ENCODE data around the gene VCL. TPM values are rescaled to one million over a fixed set of nuclear protein-coding genes. Genes with fewer than 3 reads are reported as not detected.
"Not testable (repeated sequence)": the region's sequence is repeated elsewhere in the genome, so short reads cannot be mapped to it uniquely, and the experiment has no call there.

The VCL gene
- total and polyA plus RNA-seq, 2 donors (not counting 1 experiment from before 2014, with no cell fraction given): 161 to 316 TPM

DNA sequence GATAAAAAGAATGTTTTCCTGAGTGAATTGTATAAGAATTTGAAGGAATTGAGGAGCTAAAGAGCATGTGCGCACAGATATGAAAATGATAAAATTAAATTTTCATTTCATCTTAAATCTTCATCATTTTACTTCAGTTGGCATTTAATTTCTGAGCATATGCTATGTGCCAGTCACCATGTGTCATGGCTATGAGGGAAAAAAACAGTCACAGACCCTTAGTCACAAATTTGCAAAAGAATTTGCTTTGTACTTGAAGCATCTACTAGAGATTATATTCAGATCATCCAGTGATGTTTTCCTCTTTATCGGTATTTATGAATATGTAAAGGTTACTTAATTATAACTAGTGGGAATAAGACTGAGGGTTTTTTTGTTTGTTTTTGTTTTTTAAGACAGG, 29.8 kb downstream of the VCL start:
- Histone ChIP-seq H4K20me1 (ENCODE audit: control insufficient read depth, extremely low read depth, insufficient read depth, low read length) (peaks cover 6% of the 10 kb centered on the region), H3K79me2 (ENCODE audit: control insufficient read depth, insufficient read depth, low read length) (peaks cover 86% of the 10 kb centered on the region), H3K9ac (ENCODE audit: insufficient read depth, low read length) (no peak overlapping the region), H3K4me2 (ENCODE audit: extremely low read depth, insufficient read depth, low read length) (no peak overlapping the region), H3K27ac (ENCODE audit: insufficient read depth, low read length) (no peak overlapping the region), H3K4me3 (replicated peaks in 1 of 4; ENCODE audit: control extremely low read depth in 1 of 4, insufficient read depth in 1 of 4, low read depth in 3 of 4, low read length in 4 of 4) (no peak overlapping the region), H3K27me3 (ENCODE audit: control insufficient read depth, insufficient read depth, low read length) (no peaks in the 10 kb centered on the region), H3K4me1 (ENCODE audit: control insufficient read depth, extremely low read depth, insufficient read depth, low read length) (peaks cover 30% of the 10 kb centered on the region), H3K9me3 (ENCODE audit: control insufficient read depth, insufficient read depth, low read depth, low read length) (no peaks in the 10 kb centered on the region), H3K36me3 (ENCODE audit: control insufficient read depth, insufficient read depth, low read length) (peaks cover 1% of the 10 kb centered on the region), H2AFZ (ENCODE audit: low read length) (no peak overlapping the region)
- DNase-seq (ENCODE audit: low read depth in 2 of 2): peak in 1 of 2 donors; percentile 44
- TF ChIP-seq, protein P1, sequence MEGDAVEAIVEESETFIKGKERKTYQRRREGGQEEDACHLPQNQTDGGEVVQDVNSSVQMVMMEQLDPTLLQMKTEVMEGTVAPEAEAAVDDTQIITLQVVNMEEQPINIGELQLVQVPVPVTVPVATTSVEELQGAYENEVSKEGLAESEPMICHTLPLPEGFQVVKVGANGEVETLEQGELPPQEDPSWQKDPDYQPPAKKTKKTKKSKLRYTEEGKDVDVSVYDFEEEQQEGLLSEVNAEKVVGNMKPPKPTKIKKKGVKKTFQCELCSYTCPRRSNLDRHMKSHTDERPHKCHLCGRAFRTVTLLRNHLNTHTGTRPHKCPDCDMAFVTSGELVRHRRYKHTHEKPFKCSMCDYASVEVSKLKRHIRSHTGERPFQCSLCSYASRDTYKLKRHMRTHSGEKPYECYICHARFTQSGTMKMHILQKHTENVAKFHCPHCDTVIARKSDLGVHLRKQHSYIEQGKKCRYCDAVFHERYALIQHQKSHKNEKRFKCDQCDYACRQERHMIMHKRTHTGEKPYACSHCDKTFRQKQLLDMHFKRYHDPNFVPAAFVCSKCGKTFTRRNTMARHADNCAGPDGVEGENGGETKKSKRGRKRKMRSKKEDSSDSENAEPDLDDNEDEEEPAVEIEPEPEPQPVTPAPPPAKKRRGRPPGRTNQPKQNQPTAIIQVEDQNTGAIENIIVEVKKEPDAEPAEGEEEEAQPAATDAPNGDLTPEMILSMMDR (conservative IDR thresholded peaks at IDR 0.05 in 1 of 2, IDR thresholded peaks at IDR 0.05 in 1 of 2; ENCODE audit: low read depth in 1 of 2, low read length in 2 of 2): no peak
- TF ChIP-seq EZH2 (IDR thresholded peaks at IDR 0.05; ENCODE audit: low read length, missing control alignments): no peak

DNA sequence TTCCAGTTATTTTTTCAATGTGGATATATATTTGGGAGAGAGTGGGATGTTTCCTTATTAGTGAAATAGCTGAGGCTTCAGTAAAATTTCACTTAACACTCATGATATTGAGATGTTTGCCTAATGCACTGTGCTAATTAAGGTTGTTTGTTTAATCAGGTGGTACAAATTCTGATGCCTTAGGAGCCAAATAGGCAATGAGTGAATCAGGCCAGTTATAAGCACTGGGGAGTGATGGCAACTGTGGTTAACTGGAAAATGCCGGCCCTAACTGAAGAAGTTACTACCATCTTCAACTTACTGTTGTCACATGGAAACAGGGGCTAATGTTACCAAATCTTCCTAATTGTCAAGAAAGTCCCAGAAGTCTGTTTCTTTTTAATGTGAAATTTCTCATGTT, 32.0 kb downstream of the VCL start:
- H3K9me3 ChIP-seq (ENCODE audit: control insufficient read depth, insufficient read depth, low read depth, low read length): no peaks in the 10 kb centered on the region
- no peak overlapping the region for H3K4me2 ChIP-seq (ENCODE audit: extremely low read depth, insufficient read depth, low read length)
- peaks cover 6% of the 10 kb centered on the region for H4K20me1 ChIP-seq (ENCODE audit: control insufficient read depth, extremely low read depth, insufficient read depth, low read length)
- no peak overlapping the region for H3K27ac ChIP-seq (ENCODE audit: insufficient read depth, low read length)
- H3K4me3 ChIP-seq (replicated peaks in 1 of 4; ENCODE audit: control extremely low read depth in 1 of 4, insufficient read depth in 1 of 4, low read depth in 3 of 4, low read length in 4 of 4): no peak overlapping the region
- peaks cover 1% of the 10 kb centered on the region for H3K36me3 ChIP-seq (ENCODE audit: control insufficient read depth, insufficient read depth, low read length)
- H3K79me2 ChIP-seq (ENCODE audit: control insufficient read depth, insufficient read depth, low read length): peaks cover 86% of the 10 kb centered on the region
- no peak for DNase-seq (ENCODE audit: low read depth in 2 of 2)
- no peak overlapping the region for H3K9ac ChIP-seq (ENCODE audit: insufficient read depth, low read length)
- H2AFZ ChIP-seq (ENCODE audit: low read length): no peak overlapping the region
- TF ChIP-seq, protein P1 (conservative IDR thresholded peaks at IDR 0.05 in 1 of 2, IDR thresholded peaks at IDR 0.05 in 1 of 2; ENCODE audit: low read depth in 1 of 2, low read length in 2 of 2): no peak
- TF ChIP-seq EZH2 (IDR thresholded peaks at IDR 0.05; ENCODE audit: low read length, missing control alignments): no peak
- peaks cover 23% of the 10 kb centered on the region for H3K4me1 ChIP-seq (ENCODE audit: control insufficient read depth, extremely low read depth, insufficient read depth, low read length)
- no peaks in the 10 kb centered on the region for H3K27me3 ChIP-seq (ENCODE audit: control insufficient read depth, insufficient read depth, low read length)

DNA sequence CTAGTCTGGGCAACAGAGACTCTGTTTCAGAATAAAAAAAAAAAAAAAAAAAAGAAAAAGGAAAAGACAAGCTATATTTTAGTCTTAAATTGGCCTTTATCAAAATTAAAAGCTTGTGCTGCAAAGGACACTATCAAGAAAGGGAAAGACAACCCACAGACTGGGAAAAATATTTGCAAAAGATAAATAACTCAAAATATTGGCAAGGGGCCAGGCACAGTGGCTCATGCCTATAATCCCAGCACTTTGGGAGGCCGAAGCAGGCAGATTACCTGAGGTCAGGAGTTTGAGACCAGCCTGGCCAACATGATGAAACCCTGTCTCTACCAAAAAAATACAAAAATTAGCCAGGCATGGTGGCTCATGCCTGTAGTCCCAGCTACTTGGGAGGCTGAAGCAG, 34.3 kb downstream of the VCL start:
- H3K27ac ChIP-seq (ENCODE audit: insufficient read depth, low read length); H4K20me1 ChIP-seq (ENCODE audit: control insufficient read depth, extremely low read depth, insufficient read depth, low read length); H3K4me2 ChIP-seq (ENCODE audit: extremely low read depth, insufficient read depth, low read length); H3K9ac ChIP-seq (ENCODE audit: insufficient read depth, low read length); H3K36me3 ChIP-seq (ENCODE audit: control insufficient read depth, insufficient read depth, low read length); H3K9me3 ChIP-seq (ENCODE audit: control insufficient read depth, insufficient read depth, low read depth, low read length); DNase-seq (ENCODE audit: low read depth in 2 of 2); H2AFZ ChIP-seq (ENCODE audit: low read length); H3K27me3 ChIP-seq (ENCODE audit: control insufficient read depth, insufficient read depth, low read length); H3K4me3 ChIP-seq (replicated peaks in 1 of 4; ENCODE audit: control extremely low read depth in 1 of 4, insufficient read depth in 1 of 4, low read depth in 3 of 4, low read length in 4 of 4): not testable (repeated sequence)
- Histone ChIP-seq H3K4me1 (ENCODE audit: control insufficient read depth, extremely low read depth, insufficient read depth, low read length) (peaks cover 23% of the 10 kb centered on the region), H3K79me2 (ENCODE audit: control insufficient read depth, insufficient read depth, low read length) (peaks cover 79% of the 10 kb centered on the region)
